ENCODE measurements around the gene VPS16. TPM values are rescaled to one million over a fixed set of nuclear protein-coding genes. Genes with fewer than 3 reads are reported as not detected.

Gene VPS16
- total RNA-seq, 4 donors from 2014 or later: 22.0 to 37.5 (median 30.2) TPM

GRCh38 chr20:2866236-2866635 lies 25.7 kb downstream of the VPS16 start:
- Histone ChIP-seq H3K4me3 (no peak overlapping the region), H3K27me3 (no peaks in the 10 kb centered on the region), H3K36me3 (peaks cover 27 to 58% (median 57%) of the 10 kb centered on the region in 4 donors), H3K4me1 (peaks cover 0 to 9% (median 7%) of the 10 kb centered on the region in 4 donors), H3K9me3 (no peaks in the 10 kb centered on the region), H3K27ac (replicated peaks in 1 of 4) (no peak overlapping the region)
- intact Hi-C loops (cut with DNase I): no loop called here
- DNase-seq (ENCODE audit: extremely low spot score): no peak
- TF ChIP-seq POLR2A (IDR thresholded peaks at IDR 0.05; ENCODE audit: low read depth) (no peak), CTCF (IDR thresholded peaks at IDR 0.05) (no peak), POLR2AphosphoS5 (IDR thresholded peaks at IDR 0.05) (no peak), EP300 (IDR thresholded peaks at IDR 0.05) (no peak)
- WGBS: 97% methylated on average over 11 of the region's 11 CpGs

- Histone ChIP-seq H3K27me3 (peaks cover 0 to 3% (median 0%) of the 10 kb centered on the region in 4 donors), H3K27ac (replicated peaks in 1 of 4) (no peak overlapping the region), H3K4me1 (peaks cover 9 to 19% (median 15%) of the 10 kb centered on the region in 4 donors), H3K36me3 (peaks cover 25 to 48% (median 46%) of the 10 kb centered on the region in 4 donors), H3K4me3 (no peak overlapping the region), H3K9me3 (no peaks in the 10 kb centered on the region)
- intact Hi-C loops (cut with DNase I): no loop called here
- TF ChIP-seq EP300 (IDR thresholded peaks at IDR 0.05) (no peak), POLR2AphosphoS5 (IDR thresholded peaks at IDR 0.05) (no peak), POLR2A (IDR thresholded peaks at IDR 0.05; ENCODE audit: low read depth) (no peak), CTCF (IDR thresholded peaks at IDR 0.05) (no peak)
- WGBS: 73% methylated on average over 12 of the region's 12 CpGs
- DNase-seq (ENCODE audit: extremely low spot score): no peak
These were observed 26.7 kb downstream of the VPS16 start for GRCh38 chr20:2867081-2867864.

- Histone ChIP-seq H3K4me1 (peaks cover 14 to 30% (median 28%) of the 10 kb centered on the region in 4 donors), H3K27me3 (peaks cover 0 to 7% (median 0%) of the 10 kb centered on the region in 4 donors), H3K4me3 (no peak overlapping the region), H3K9me3 (no peaks in the 10 kb centered on the region), H3K36me3 (peaks cover 12 to 27% (median 25%) of the 10 kb centered on the region in 4 donors), H3K27ac (replicated peaks in 1 of 4) (no peak overlapping the region)
- intact Hi-C loops (cut with DNase I): no loop called here
- WGBS: 92% methylated on average over 3 of the region's 3 CpGs
- TF ChIP-seq EP300 (IDR thresholded peaks at IDR 0.05): no peak
- no peak for TF ChIP-seq CTCF (IDR thresholded peaks at IDR 0.05)
- TF ChIP-seq POLR2AphosphoS5 (IDR thresholded peaks at IDR 0.05): no peak
- no peak for TF ChIP-seq POLR2A (IDR thresholded peaks at IDR 0.05; ENCODE audit: low read depth)
- no peak for DNase-seq (ENCODE audit: extremely low spot score)
These were observed 28.8 kb downstream of the VPS16 start for GRCh38 chr20:2869381-2869780.

GRCh38 chr20:2871111-2871465 lies 30.5 kb downstream of the VPS16 start:
- WGBS: 51% methylated on average over 2 of the region's 2 CpGs
- no peak for TF ChIP-seq CTCF (IDR thresholded peaks at IDR 0.05)
- no peak for TF ChIP-seq POLR2AphosphoS5 (IDR thresholded peaks at IDR 0.05)
- no peak for TF ChIP-seq POLR2A (IDR thresholded peaks at IDR 0.05; ENCODE audit: low read depth)
- TF ChIP-seq EP300 (IDR thresholded peaks at IDR 0.05): no peak
- intact Hi-C loops (cut with DNase I): loop anchor here (10.0 kb wide), 1 partner anchor 206 kb away; the partner anchor contains the start of gene IDH3B
- no peak for DNase-seq (ENCODE audit: extremely low spot score)
- Histone ChIP-seq H3K4me3 (no peak overlapping the region), H3K27ac (replicated peaks in 1 of 4) (peak overlapping the region in 1 of 4 donors; percentile 3), H3K4me1 (peaks cover 30 to 47% (median 45%) of the 10 kb centered on the region in 4 donors), H3K36me3 (peaks cover 0 to 10% (median 8%) of the 10 kb centered on the region in 4 donors), H3K9me3 (no peaks in the 10 kb centered on the region), H3K27me3 (peaks cover 0 to 7% (median 0%) of the 10 kb centered on the region in 4 donors)
